ENCODE measurements around the gene ABCC3. TPM values are rescaled to one million over a fixed set of nuclear protein-coding genes. Genes with fewer than 3 reads are reported as not detected.
A peak's percentile ranks its signal among the peaks of the same experiment; 100 is the strongest.

ABCC3 gene
- total and polyA plus RNA-seq, 2 of the 8 experiments (the other 6 are each of a cell fraction or from before 2014, with no cell fraction given) = 0.35 to 0.37 TPM

DNA sequence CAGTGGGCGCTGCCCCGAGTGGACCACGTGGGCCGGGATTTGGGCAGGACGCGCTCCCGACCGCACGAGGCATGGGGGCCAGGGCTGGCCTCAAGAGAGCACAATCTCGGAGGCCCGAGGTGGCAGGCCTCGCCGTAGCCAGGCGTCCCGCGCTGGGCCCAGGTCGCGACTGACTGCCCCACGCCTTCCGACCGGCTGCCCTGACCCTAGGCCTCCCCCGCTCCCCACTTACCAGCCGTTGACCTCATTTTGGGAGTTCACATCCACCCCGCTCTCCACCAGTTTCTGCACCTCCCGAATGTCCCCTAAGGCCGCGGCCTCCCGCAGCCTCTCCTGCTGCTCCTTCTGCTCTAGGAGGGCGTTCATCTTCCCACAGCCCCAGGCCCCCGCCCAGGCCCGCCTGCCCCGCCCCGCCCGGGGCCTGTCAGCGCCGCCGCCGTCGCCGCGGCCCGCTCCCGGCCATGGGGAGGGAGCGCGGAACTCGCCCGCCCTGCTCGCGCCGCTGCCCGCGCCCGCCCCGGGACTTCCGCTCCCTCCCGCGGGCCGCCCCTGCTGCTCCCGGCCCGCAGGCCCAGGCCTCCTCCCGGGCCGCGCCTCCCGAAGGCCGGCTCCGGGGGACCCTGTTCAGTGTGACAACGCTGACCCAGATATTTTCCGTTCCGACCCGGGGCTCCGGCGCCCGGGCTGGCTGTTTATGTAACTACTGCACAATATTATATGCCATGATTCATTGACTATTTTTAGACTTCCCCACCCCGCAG lies 72.8 kb downstream of the ABCC3 start, which contains the start of gene ANKRD40 (continued):
- TF ChIP-seq, protein P1, sequence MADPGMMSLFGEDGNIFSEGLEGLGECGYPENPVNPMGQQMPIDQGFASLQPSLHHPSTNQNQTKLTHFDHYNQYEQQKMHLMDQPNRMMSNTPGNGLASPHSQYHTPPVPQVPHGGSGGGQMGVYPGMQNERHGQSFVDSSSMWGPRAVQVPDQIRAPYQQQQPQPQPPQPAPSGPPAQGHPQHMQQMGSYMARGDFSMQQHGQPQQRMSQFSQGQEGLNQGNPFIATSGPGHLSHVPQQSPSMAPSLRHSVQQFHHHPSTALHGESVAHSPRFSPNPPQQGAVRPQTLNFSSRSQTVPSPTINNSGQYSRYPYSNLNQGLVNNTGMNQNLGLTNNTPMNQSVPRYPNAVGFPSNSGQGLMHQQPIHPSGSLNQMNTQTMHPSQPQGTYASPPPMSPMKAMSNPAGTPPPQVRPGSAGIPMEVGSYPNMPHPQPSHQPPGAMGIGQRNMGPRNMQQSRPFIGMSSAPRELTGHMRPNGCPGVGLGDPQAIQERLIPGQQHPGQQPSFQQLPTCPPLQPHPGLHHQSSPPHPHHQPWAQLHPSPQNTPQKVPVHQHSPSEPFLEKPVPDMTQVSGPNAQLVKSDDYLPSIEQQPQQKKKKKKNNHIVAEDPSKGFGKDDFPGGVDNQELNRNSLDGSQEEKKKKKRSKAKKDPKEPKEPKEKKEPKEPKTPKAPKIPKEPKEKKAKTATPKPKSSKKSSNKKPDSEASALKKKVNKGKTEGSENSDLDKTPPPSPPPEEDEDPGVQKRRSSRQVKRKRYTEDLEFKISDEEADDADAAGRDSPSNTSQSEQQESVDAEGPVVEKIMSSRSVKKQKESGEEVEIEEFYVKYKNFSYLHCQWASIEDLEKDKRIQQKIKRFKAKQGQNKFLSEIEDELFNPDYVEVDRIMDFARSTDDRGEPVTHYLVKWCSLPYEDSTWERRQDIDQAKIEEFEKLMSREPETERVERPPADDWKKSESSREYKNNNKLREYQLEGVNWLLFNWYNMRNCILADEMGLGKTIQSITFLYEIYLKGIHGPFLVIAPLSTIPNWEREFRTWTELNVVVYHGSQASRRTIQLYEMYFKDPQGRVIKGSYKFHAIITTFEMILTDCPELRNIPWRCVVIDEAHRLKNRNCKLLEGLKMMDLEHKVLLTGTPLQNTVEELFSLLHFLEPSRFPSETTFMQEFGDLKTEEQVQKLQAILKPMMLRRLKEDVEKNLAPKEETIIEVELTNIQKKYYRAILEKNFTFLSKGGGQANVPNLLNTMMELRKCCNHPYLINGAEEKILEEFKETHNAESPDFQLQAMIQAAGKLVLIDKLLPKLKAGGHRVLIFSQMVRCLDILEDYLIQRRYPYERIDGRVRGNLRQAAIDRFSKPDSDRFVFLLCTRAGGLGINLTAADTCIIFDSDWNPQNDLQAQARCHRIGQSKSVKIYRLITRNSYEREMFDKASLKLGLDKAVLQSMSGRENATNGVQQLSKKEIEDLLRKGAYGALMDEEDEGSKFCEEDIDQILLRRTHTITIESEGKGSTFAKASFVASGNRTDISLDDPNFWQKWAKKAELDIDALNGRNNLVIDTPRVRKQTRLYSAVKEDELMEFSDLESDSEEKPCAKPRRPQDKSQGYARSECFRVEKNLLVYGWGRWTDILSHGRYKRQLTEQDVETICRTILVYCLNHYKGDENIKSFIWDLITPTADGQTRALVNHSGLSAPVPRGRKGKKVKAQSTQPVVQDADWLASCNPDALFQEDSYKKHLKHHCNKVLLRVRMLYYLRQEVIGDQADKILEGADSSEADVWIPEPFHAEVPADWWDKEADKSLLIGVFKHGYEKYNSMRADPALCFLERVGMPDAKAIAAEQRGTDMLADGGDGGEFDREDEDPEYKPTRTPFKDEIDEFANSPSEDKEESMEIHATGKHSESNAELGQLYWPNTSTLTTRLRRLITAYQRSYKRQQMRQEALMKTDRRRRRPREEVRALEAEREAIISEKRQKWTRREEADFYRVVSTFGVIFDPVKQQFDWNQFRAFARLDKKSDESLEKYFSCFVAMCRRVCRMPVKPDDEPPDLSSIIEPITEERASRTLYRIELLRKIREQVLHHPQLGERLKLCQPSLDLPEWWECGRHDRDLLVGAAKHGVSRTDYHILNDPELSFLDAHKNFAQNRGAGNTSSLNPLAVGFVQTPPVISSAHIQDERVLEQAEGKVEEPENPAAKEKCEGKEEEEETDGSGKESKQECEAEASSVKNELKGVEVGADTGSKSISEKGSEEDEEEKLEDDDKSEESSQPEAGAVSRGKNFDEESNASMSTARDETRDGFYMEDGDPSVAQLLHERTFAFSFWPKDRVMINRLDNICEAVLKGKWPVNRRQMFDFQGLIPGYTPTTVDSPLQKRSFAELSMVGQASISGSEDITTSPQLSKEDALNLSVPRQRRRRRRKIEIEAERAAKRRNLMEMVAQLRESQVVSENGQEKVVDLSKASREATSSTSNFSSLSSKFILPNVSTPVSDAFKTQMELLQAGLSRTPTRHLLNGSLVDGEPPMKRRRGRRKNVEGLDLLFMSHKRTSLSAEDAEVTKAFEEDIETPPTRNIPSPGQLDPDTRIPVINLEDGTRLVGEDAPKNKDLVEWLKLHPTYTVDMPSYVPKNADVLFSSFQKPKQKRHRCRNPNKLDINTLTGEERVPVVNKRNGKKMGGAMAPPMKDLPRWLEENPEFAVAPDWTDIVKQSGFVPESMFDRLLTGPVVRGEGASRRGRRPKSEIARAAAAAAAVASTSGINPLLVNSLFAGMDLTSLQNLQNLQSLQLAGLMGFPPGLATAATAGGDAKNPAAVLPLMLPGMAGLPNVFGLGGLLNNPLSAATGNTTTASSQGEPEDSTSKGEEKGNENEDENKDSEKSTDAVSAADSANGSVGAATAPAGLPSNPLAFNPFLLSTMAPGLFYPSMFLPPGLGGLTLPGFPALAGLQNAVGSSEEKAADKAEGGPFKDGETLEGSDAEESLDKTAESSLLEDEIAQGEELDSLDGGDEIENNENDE (IDR thresholded peaks at IDR 0.05; ENCODE audit: insufficient replicate concordance, low read length) = no peak
- TF ChIP-seq CHD2 (IDR thresholded peaks at IDR 0.05; ENCODE audit: low read length) (no peak), POLR2A (IDR thresholded peaks at IDR 0.05; ENCODE audit: control extremely low read depth in 1 of 2, low read depth in 2 of 2, low read length in 2 of 2) (peak; percentile 33 to 57; a peak in 2 of 3 replicates), CBX5 (IDR thresholded peaks at IDR 0.05; ENCODE audit: low read depth, low read length) (no peak), YY1 (IDR thresholded peaks at IDR 0.05; ENCODE audit: low read depth, low read length) (peak; percentile 66; the same call in 1 of the 2 replicates), TAF7 (optimal IDR thresholded peaks at IDR 0.05; ENCODE audit: borderline replicate concordance, low read depth, low read length) (peak; percentile 68), EP300 (IDR thresholded peaks at IDR 0.05; ENCODE audit: borderline replicate concordance in 1 of 2, low read depth in 2 of 2, low read length in 2 of 2) (no peak; a peak in 1 of 3 replicates)
- TF ChIP-seq, protein P2, sequence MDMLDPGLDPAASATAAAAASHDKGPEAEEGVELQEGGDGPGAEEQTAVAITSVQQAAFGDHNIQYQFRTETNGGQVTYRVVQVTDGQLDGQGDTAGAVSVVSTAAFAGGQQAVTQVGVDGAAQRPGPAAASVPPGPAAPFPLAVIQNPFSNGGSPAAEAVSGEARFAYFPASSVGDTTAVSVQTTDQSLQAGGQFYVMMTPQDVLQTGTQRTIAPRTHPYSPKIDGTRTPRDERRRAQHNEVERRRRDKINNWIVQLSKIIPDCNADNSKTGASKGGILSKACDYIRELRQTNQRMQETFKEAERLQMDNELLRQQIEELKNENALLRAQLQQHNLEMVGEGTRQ (IDR thresholded peaks at IDR 0.05; ENCODE audit: low read length) = no peak
- TF ChIP-seq, protein P3, sequence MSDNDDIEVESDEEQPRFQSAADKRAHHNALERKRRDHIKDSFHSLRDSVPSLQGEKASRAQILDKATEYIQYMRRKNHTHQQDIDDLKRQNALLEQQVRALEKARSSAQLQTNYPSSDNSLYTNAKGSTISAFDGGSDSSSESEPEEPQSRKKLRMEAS (IDR thresholded peaks at IDR 0.05) = peak; percentile 78

All from H1 (cell line).